ENCODE measurements around the gene DNER.

Gene DNER

DNA sequence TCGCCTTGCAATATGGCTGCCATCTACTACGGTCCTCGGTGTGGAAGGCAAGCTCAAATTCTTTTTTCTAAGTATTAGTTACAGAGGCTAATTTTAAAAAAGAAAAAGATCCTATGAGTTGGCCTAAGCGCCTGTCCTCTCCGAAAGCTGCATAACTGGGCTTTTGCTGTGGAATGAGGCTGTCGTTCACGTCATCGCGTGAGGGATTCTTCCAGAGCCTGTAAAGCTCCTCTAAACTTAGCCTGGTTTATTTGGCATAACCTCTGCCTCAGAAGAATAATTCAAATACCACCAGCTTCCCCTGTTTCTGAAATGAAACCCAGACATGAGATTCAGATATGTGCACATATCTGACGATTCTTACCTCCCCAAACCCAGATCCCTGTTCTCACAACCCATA is 187.4 kb downstream of the DNER start:
- ChIA-PET CTCF (interaction anchor here (1.1 kb wide), 1 partner anchor 8 kb away, joined by 3 read pairs; no protein-coding TSS in a partner anchor), POLR2A (no interaction called here)
- DNase-seq (ENCODE audit: extremely low spot score): no peak
- TF ChIP-seq, protein P1, sequence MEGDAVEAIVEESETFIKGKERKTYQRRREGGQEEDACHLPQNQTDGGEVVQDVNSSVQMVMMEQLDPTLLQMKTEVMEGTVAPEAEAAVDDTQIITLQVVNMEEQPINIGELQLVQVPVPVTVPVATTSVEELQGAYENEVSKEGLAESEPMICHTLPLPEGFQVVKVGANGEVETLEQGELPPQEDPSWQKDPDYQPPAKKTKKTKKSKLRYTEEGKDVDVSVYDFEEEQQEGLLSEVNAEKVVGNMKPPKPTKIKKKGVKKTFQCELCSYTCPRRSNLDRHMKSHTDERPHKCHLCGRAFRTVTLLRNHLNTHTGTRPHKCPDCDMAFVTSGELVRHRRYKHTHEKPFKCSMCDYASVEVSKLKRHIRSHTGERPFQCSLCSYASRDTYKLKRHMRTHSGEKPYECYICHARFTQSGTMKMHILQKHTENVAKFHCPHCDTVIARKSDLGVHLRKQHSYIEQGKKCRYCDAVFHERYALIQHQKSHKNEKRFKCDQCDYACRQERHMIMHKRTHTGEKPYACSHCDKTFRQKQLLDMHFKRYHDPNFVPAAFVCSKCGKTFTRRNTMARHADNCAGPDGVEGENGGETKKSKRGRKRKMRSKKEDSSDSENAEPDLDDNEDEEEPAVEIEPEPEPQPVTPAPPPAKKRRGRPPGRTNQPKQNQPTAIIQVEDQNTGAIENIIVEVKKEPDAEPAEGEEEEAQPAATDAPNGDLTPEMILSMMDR (IDR thresholded peaks at IDR 0.05; ENCODE audit: control extremely low read depth, extremely low read depth, low read depth, missing control alignments): no peak

DNA sequence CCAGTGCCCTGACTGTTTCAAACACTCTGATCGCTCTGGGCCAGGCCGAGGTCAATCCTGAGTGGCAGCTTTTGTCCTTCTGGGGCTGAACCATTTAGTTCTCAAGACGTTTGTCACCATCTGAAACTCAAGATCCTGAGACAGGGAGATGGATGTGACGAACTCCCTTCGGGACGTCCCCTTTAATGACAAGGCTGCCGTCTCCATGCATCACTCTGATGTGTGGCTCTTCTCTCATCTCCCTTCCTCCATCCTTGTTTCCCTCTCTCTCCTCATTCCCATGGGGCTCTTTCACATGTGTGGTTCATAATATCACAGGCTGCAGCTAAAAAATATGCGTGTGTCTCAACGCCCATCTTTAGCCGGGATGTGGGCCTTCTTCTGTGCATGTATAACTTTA is 189.6 kb downstream of the DNER start:
- no peak for DNase-seq (ENCODE audit: extremely low spot score)
- ChIA-PET POLR2A (no interaction called here), CTCF (no interaction called here)
- TF ChIP-seq, protein P1 (IDR thresholded peaks at IDR 0.05; ENCODE audit: control extremely low read depth, extremely low read depth, low read depth, missing control alignments): no peak

DNA sequence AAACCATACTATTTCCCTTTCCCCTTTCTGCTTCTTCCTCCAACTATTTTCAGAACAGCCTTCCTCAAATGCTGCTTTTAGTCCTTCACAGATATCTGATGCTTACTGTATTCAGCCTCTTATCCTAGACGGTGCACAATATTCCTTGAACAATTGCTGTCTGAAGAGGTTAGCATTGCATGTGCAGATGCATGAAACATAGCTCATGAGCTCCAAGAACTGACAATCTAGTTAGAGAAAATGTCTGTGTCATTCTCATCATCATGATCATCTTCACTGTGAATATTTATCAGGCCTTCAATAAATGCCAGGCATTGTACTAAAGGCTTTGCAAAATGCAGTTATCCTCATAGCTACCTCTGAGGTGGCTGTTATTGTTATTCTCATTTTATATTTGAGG is 190.7 kb downstream of the DNER start:
- no peak for DNase-seq (ENCODE audit: extremely low spot score)
- ChIA-PET POLR2A (no interaction called here), CTCF (no interaction called here)
- TF ChIP-seq, protein P1 (IDR thresholded peaks at IDR 0.05; ENCODE audit: control extremely low read depth, extremely low read depth, low read depth, missing control alignments): no peak

DNA sequence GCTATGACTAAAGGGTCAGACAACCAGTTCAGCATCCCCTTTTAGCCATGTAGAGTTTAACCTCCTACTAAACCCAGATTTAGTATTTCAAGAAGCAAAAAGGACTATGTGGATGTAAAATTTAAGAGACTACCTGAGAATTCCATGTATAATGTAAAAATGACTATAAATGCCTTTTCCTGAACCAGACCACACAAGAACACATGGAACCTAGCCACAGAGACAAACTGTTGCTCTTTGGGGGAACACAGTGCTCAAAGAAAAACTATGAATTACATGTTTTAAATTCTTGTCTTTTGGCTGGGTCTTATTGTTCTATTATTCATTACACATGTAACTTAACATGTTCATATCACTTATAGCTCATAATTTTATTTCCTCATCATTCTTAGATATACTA is 192.8 kb downstream of the DNER start:
- POLR2A ChIA-PET: no interaction called here

DNA sequence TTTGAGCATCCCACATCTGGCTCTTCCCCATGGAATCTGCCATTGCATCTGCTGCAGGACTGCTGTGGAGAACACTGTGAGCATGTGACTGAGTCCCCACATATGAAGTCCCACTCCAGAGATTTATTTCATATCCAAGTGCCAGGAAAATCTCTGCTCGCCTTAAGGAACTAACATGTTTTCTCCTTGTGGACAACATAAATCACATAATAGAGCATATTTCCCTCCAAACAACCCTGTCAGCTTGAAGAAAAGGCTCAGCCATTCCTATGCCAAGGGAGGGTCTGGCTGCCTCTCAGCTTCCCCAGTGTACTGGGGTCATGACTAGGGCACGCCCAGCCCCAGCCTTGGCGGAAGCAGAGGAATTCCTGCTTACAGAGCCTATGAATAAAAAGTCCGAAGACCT is 193.7 kb downstream of the DNER start:
- ChIA-PET CTCF (interaction anchor here (1.4 kb wide), 1 partner anchor 53 kb away, joined by 4 read pairs; no protein-coding TSS in a partner anchor), POLR2A (no interaction called here)
- no peak for DNase-seq (ENCODE audit: extremely low spot score)
- TF ChIP-seq, protein P1 (IDR thresholded peaks at IDR 0.05; ENCODE audit: control extremely low read depth, extremely low read depth, low read depth, missing control alignments): no peak

More for the DNA sequence above, 192.8 kb downstream of the DNER start:
- DNase-seq (ENCODE audit: extremely low spot score): no peak
- CTCF ChIA-PET: interaction anchor here (1.4 kb wide), 1 partner anchor 54 kb away, joined by 4 read pairs; no protein-coding TSS in a partner anchor
- TF ChIP-seq, protein P1 (IDR thresholded peaks at IDR 0.05; ENCODE audit: control extremely low read depth, extremely low read depth, low read depth, missing control alignments): no peak

DNA sequence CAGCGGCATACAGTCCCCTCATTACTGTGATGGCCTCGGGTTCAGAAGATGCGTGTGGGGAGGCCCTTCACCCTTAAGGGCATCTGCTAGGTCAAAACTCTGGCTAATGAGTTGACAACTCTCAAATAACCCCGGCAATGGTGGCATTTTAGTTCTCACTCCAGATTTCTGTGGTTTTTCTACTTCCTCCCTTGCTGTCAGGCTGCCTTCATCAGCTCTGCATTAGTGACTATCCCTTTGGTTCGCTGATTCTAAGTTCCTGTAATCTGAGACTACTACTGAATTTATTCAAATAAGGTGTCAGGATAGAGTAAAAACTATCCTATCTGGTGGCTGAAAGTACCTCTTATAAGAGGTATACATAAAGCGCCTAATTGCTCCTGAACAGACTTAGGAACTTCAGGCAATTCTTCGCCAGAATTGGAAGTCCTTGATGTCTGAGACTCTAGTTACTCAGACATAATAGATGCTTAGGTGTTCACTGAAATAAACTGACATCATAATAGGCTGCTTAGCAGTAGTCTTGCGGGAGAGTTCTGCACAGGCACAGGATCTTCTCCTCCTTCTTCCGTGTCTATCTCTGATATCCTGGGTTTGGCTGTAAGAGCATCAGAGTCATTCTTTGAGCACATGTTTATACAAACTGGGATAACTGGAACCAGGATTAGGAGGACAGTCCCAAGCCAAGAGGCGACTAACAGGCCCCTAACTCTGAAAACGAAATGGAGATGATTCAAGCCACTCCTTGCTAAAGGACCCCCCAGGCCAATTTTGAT is 194.5 kb downstream of the DNER start:
- TF ChIP-seq, protein P1 (IDR thresholded peaks at IDR 0.05; ENCODE audit: control extremely low read depth, extremely low read depth, low read depth, missing control alignments): no peak
- POLR2A ChIA-PET: no interaction called here
- CTCF ChIA-PET: no interaction called here
- no peak for DNase-seq (ENCODE audit: extremely low spot score)
